ENCODE results near the gene RAD51C. TPM values are rescaled to one million over a fixed set of nuclear protein-coding genes. Genes with fewer than 3 reads are reported as not detected.

The RAD51C gene
- total RNA-seq, 4 donors from 2014 or later = 10.6 to 19.6 (median 17.2) TPM

- TF ChIP-seq CTCF (IDR thresholded peaks at IDR 0.05; ENCODE audit: low read depth) = no peak
Observed at GRCh38 chr17:58665946-58666857, 26.2 kb upstream of the RAD51C start.

- no peak for TF ChIP-seq CTCF (IDR thresholded peaks at IDR 0.05; ENCODE audit: low read depth)
Observed at GRCh38 chr17:58666858-58667267, 25.5 kb upstream of the RAD51C start.

- no peak for TF ChIP-seq CTCF (IDR thresholded peaks at IDR 0.05; ENCODE audit: low read depth)
Observed at GRCh38 chr17:58667934-58668597, 24.3 kb upstream of the RAD51C start.

GRCh38 chr17:58668598-58668935 is 23.8 kb upstream of the RAD51C start:
- no peak for TF ChIP-seq CTCF (IDR thresholded peaks at IDR 0.05; ENCODE audit: low read depth)

GRCh38 chr17:58669853-58670252 is 22.5 kb upstream of the RAD51C start:
- no peak for TF ChIP-seq CTCF (IDR thresholded peaks at IDR 0.05; ENCODE audit: low read depth)

GRCh38 chr17:58671969-58672368 is 20.4 kb upstream of the RAD51C start:
- TF ChIP-seq CTCF (IDR thresholded peaks at IDR 0.05; ENCODE audit: low read depth) = no peak

GRCh38 chr17:58677194-58677880 is 15.1 kb upstream of the RAD51C start:
- no peak for TF ChIP-seq CTCF (IDR thresholded peaks at IDR 0.05; ENCODE audit: low read depth)
